Stimulated activated naive CD8-positive, alpha-beta T cell treated with anti-CD3 and anti-CD28 coated beads, Interleukin-15, Interleukin-2, amounts not matched to agents 100 ng/mL and 50 ng/mL, for 24 hours (primary cell): ENCODE measurements around the gene LRMDA.

Experiments used
- H3K27ac Mint-ChIP-seq: one replicate; pipeline ENCODE4 v1.8.0; 2021; ENCODE audit warnings: mild to moderate bottlenecking, mixed read lengths
- H3K27me3 Mint-ChIP-seq: one replicate; pipeline ENCODE4 v1.8.0; 2021; ENCODE audit warnings: mixed read lengths
- H3K36me3 Mint-ChIP-seq: one replicate; pipeline ENCODE4 v1.8.0; 2021; ENCODE audit warnings: low read depth, mixed read lengths
- H3K4me1 Mint-ChIP-seq: one replicate; pipeline ENCODE4 v1.8.0; 2021; ENCODE audit warnings: low read depth, mixed read lengths
- H3K4me3 Mint-ChIP-seq: one replicate; pipeline ENCODE4 v1.8.0; 2021; ENCODE audit warnings: mild to moderate bottlenecking, mixed read lengths
- H3K9me3 Mint-ChIP-seq: one replicate; pipeline ENCODE4 v1.8.0; 2021; ENCODE audit warnings: mixed read lengths

Gene LRMDA

DNA sequence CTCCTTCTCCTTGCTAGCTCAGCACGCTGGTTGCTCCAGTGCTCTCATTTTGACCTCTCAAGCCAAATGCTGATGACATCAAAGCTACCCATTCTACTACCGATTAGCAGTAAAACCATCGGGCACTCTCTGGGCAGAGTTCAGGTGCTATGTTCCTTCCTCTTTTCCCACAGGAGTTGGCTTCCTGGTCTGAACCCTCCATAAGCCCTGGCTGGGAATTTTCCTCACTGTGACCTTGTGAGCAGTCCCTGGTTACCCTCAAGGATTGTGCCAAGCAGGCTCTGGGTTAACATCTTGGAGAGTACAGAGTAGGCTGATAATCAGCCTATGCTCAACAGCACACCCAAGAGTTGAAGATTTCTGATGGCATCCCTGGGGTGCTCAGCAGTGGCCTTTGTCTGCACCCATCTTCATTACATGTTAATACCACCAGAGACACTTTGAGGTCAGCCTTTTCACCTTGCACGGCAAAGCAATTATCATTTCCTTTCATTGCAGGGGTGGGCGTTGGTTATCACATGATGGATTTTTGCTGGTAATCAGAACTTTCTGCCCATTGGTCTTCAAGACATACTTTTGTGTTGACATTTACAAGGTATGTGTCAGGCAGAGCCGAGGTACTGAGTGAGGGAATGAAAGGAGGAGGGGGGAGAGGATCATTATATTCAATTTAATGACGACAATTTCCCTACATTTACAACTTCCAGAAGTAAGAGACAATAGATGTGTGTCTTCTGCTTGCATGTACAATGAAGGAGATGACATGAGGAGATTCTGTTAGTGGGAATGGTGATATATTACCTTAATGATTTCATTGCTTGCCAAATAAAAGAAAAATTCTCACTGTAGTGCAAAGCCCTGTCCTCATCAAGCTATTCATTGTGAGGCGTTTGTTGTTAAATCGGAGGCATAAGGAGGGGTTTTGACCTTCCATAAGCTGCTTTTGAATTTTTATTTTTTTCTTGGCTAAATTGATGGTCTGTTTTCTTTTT, 452.0 kb downstream of the LRMDA start:
- Mint-ChIP-seq H3K27ac (no peak overlapping the region), H3K4me3 (no peak overlapping the region), H3K27me3 (no peaks in the 10 kb centered on the region), H3K9me3 (no peaks in the 10 kb centered on the region), H3K4me1 (no peaks in the 10 kb centered on the region), H3K36me3 (no peaks in the 10 kb centered on the region)

DNA sequence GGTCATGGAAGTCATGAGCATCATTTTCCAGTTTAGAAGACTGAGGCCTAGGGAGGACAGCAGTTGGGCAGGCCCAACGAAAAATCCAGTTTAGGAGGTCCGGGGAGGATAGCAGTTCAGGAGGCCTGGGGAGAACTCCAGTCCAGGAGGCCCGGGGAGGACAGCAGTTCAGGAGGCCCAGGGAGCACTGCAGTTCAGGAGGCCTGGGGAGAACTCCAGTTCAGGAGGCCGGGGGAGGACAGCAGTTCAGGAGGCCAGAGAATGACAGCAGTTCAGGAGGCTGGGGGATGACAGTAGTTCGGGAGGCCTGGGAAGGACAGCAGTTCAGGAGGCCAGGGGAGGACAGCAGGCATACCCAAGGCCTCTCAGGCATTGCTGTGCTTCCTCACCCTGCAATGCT, 453.4 kb downstream of the LRMDA start:
- H3K4me1 Mint-ChIP-seq = no peaks in the 10 kb centered on the region
- no peaks in the 10 kb centered on the region for H3K27me3 Mint-ChIP-seq
- H3K9me3 Mint-ChIP-seq = no peaks in the 10 kb centered on the region
- no peak overlapping the region for H3K27ac Mint-ChIP-seq
- no peaks in the 10 kb centered on the region for H3K36me3 Mint-ChIP-seq
- H3K4me3 Mint-ChIP-seq = no peak overlapping the region

DNA sequence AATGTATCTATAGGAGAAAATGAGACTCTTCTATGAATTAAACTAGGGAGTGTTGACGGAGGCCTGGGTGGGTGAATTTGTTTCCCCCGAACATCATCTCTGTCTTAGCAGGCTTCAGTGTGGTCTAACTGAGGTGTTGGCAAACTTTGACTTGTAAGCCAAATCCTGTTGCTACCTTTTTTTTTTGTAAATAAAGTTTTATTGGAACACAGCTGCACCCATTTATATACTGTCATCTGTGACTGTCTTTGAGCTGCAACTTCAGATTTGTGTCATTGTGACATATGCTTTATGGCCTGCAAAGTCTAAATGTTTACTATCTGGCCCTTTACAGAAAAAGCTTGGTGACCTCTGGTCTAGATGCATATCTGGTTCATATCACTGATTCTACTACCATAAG, 455.9 kb downstream of the LRMDA start:
- no peaks in the 10 kb centered on the region for H3K36me3 Mint-ChIP-seq
- no peak overlapping the region for H3K27ac Mint-ChIP-seq
- no peaks in the 10 kb centered on the region for H3K4me1 Mint-ChIP-seq
- H3K9me3 Mint-ChIP-seq = peaks cover 6% of the 10 kb centered on the region
- H3K27me3 Mint-ChIP-seq = no peaks in the 10 kb centered on the region
- H3K4me3 Mint-ChIP-seq = no peak overlapping the region

DNA sequence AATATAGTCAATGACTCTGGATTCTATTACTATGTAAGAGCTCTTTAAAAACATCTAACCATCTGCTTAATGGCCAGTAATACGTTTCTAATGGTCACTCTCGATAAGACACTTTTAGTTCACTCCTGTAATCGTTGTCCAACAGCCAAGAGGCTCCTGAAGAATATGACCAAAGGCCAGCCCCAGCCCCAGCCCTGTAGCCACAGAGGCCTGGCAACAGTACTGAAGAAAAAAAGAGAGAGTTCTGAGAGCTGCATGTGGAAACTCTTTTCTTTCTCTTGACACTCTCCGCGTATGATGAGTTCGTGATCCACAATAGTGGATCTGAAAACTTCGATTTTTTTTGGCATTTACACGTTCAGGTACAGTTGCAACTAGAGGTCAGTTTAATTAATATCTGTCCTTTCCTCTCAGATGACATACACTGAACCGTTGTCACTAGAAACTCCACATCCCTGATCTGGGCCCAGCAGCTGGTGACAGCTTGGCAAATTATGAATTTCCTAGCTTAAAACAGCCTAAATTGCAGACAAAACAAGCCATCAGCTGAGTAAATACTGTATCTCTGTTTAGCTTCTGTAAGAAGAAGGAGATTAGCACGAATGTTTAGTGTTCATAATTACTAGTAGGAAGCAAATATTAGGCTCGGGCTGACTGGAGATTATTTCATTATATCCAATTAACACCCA, 456.7 kb downstream of the LRMDA start:
- Mint-ChIP-seq H3K27me3 (no peaks in the 10 kb centered on the region), H3K36me3 (no peaks in the 10 kb centered on the region), H3K27ac (no peak overlapping the region), H3K4me3 (no peak overlapping the region), H3K4me1 (no peaks in the 10 kb centered on the region), H3K9me3 (peaks cover 6% of the 10 kb centered on the region)

DNA sequence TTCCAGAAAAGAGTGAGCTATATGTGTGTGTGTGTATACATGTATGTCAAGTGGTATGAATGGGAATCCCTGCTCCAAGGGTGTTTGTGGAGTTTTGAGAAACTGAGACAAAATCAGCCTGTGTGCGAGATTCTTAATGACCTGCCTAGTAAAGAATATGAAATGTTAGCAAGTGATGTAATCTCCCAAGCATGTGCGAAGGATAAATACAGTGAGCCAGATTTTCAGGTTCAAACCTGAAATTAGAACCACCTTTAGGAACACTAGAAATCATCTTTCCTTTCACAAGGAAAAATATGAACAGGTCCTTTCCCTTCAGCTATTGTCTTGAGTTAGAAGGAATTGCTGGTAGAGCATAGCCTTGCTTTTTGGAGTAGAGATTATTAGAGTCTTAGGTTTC, 457.6 kb downstream of the LRMDA start:
- Mint-ChIP-seq H3K4me3 (no peak overlapping the region), H3K27me3 (no peaks in the 10 kb centered on the region)

DNA sequence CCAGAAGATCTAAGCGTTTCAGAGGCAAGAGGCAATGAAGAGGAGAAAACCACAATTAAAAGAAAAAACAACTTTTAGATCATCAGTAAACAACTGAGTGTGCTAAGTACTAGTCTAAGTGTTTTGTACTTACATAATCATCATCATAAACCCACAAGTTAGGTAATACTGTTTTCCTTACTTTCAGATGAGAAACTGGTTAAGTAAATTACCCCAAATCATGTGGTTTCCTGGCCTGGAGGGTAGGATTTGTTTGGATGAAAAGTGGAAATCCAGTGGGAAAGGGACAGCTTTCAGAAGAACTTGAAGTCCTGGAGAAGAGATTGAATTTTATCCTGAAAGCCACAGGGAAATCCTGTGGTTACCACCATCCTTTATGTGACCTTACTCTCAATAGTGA, 463.3 kb downstream of the LRMDA start:
- H3K4me1 Mint-ChIP-seq = no peaks in the 10 kb centered on the region
- no peaks in the 10 kb centered on the region for H3K27me3 Mint-ChIP-seq
- peaks cover 6% of the 10 kb centered on the region for H3K9me3 Mint-ChIP-seq
- no peak overlapping the region for H3K27ac Mint-ChIP-seq
- no peak overlapping the region for H3K4me3 Mint-ChIP-seq
- no peaks in the 10 kb centered on the region for H3K36me3 Mint-ChIP-seq

More for the DNA sequence above, 457.6 kb downstream of the LRMDA start:
- Mint-ChIP-seq H3K36me3 (no peaks in the 10 kb centered on the region), H3K27ac (no peak overlapping the region), H3K4me1 (no peaks in the 10 kb centered on the region), H3K9me3 (peaks cover 6% of the 10 kb centered on the region)

DNA sequence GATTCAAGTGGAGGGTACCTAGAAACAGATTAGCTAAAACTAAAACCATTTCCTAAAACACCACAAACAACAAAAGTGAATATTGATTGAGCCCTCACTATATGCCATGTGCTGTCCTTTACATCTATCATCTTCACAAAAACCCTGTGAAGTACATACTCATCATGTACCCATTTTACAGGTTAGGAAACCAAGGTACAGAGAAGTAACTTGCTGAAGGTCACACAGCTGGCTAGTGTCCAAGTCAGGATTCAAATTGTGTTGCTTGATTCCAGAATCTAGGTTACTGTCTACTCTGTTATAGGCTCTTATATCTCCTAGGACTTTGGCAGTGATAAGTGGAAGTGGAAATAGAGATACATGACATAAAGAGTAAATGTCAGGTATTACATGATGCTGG, 463.8 kb downstream of the LRMDA start:
- Mint-ChIP-seq H3K4me3 (no peak overlapping the region), H3K27me3 (no peaks in the 10 kb centered on the region), H3K27ac (no peak overlapping the region), H3K36me3 (no peaks in the 10 kb centered on the region), H3K9me3 (peaks cover 6% of the 10 kb centered on the region), H3K4me1 (no peaks in the 10 kb centered on the region)

DNA sequence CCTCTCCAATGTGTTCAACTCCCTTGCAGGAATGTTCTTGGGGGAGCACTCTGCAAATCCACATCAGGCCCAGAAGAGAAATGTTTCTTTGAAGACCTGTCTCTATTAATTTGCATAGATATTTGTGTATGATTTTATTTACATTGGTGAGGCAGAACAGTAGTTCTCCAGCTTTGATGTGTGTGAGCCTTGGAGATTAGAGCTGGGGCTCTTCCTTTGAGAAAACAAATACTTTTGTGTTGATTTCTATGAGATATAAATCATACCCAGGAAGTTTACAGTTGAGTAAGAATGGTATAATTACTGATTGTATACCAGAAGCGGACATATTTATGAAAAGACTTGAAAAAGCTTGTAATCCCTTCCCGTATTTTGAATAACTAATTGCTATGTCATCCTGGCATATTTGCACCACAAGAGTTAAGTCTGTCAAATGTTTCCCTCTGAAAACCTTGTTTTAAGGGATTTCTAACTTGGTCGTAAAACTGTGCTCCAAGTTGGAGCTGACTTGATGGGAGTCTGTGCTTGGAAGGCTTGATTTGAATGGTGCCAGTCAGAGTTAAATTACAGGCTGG, 468.5 kb downstream of the LRMDA start:
- Mint-ChIP-seq H3K27ac (no peak overlapping the region), H3K27me3 (peaks cover 4% of the 10 kb centered on the region), H3K4me1 (no peaks in the 10 kb centered on the region), H3K36me3 (no peaks in the 10 kb centered on the region), H3K4me3 (no peak overlapping the region), H3K9me3 (no peaks in the 10 kb centered on the region)

DNA sequence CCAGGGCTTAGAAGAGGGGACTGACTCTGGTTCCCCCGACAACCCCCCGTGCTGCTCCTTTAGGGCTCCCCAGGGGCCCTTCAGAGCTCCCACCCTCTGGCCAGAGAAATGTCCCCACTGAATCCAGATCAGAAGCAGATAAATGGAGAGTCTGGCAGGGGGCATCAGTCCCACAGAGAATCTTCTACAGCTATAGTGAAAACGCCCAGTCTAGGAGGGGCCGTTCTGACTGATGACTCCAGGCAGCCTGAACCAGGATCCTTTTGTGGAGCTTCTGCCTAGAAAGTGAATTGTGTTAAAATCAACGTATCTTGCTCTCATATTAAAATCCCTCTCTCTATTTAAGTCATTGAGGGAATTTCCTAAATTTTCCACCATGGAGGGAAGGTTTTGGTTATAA, 471.4 kb downstream of the LRMDA start:
- Mint-ChIP-seq H3K27me3 (peaks cover 9% of the 10 kb centered on the region), H3K4me1 (no peaks in the 10 kb centered on the region), H3K36me3 (no peaks in the 10 kb centered on the region), H3K9me3 (no peaks in the 10 kb centered on the region), H3K4me3 (no peak overlapping the region), H3K27ac (no peak overlapping the region)

GRCh38 chr10:75904499-75905283, 473.3 kb downstream of the LRMDA start:
- H3K27me3 Mint-ChIP-seq = peaks cover 9% of the 10 kb centered on the region
- no peaks in the 10 kb centered on the region for H3K36me3 Mint-ChIP-seq

GRCh38 chr10:75905490-75905889, 474.1 kb downstream of the LRMDA start:
- Mint-ChIP-seq H3K4me1 (no peaks in the 10 kb centered on the region), H3K27ac (no peak overlapping the region), H3K9me3 (no peaks in the 10 kb centered on the region), H3K4me3 (no peak overlapping the region), H3K27me3 (peaks cover 9% of the 10 kb centered on the region), H3K36me3 (no peaks in the 10 kb centered on the region)

More at GRCh38 chr10:75904499-75905283, 473.3 kb downstream of the LRMDA start:
- no peaks in the 10 kb centered on the region for H3K9me3 Mint-ChIP-seq
- H3K4me1 Mint-ChIP-seq = no peaks in the 10 kb centered on the region
- H3K4me3 Mint-ChIP-seq = no peak overlapping the region
- no peak overlapping the region for H3K27ac Mint-ChIP-seq

DNA sequence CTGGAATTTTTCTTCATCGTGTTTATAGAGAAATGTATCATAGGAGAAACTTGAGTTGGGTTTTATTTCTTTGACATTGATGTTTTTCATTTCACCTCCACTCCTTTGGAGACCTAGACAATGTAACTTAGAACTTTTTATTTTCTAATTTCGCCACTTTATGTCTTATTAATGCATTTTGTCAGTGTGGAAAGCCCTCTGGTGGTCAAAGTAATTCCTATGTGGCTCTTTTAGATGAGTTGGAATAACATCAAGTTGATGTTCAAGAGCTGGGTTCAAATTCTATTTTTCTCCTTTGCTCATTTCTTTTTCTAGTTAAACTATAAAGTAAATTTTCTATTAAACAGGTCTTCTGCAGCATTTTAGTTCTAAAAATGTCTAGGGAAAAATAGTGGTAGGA, 478.6 kb downstream of the LRMDA start:
- no peaks in the 10 kb centered on the region for H3K36me3 Mint-ChIP-seq
- H3K4me1 Mint-ChIP-seq = no peaks in the 10 kb centered on the region
- no peak overlapping the region for H3K4me3 Mint-ChIP-seq
- no peaks in the 10 kb centered on the region for H3K9me3 Mint-ChIP-seq
- peaks cover 5% of the 10 kb centered on the region for H3K27me3 Mint-ChIP-seq
- no peak overlapping the region for H3K27ac Mint-ChIP-seq

- Mint-ChIP-seq H3K4me1 (no peaks in the 10 kb centered on the region), H3K27me3 (no peaks in the 10 kb centered on the region), H3K9me3 (no peaks in the 10 kb centered on the region), H3K36me3 (no peaks in the 10 kb centered on the region), H3K27ac (no peak overlapping the region), H3K4me3 (no peak overlapping the region)
Observed at GRCh38 chr10:75911426-75911825, 480.0 kb downstream of the LRMDA start.

GRCh38 chr10:75916906-75917305, 485.5 kb downstream of the LRMDA start:
- no peak overlapping the region for H3K4me3 Mint-ChIP-seq
- no peak overlapping the region for H3K27ac Mint-ChIP-seq
- H3K36me3 Mint-ChIP-seq = no peaks in the 10 kb centered on the region
- no peaks in the 10 kb centered on the region for H3K4me1 Mint-ChIP-seq
- H3K9me3 Mint-ChIP-seq = no peaks in the 10 kb centered on the region
- no peaks in the 10 kb centered on the region for H3K27me3 Mint-ChIP-seq
